HCT116 (cell line): ENCODE measurements around the gene ABCG5. TPM values are rescaled to one million over a fixed set of nuclear protein-coding genes. Genes with fewer than 3 reads are reported as not detected.

Experiments
- ATAC-seq: fragments of 200-7000 bp; cut with Tn5 transposase; 2 replicates; pipeline ENCODE4 v1.9.1; 2020; ENCODE audit warnings: mild to moderate bottlenecking, moderate library complexity
- BruUV-seq: library from RNA; stranded (reverse); fragments of 400-500 nt; replicated peaks from 2 replicates; lab custom pipeline; 2021; lab: Mats Ljungman, UMichigan
- CTCF ChIA-PET: fragments of 300-600 bp; sonication (Branson Sonifier 250); formaldehyde crosslinking; loops from one replicate; lab custom pipeline; 2021; ENCODE audit warnings: antibody characterized with exemption; lab: Charles Lee
- POLR2A ChIA-PET: fragments of 300-600, 350-600 bp; sonication (Branson Sonifier 250); formaldehyde crosslinking; loops from one replicate; lab custom pipeline; 2021; ENCODE audit warnings: antibody characterized with exemption; lab: Charles Lee
- RAD21 ChIA-PET, 2 experiments: fragments of 300-600 bp; sonication (Branson Sonifier 250); formaldehyde crosslinking; loops; one replicate each; lab custom pipeline; 2023; ENCODE audit warnings: low total read pairs in 2 of 2; ENCODE audit not compliant: uncharacterized antibody in 2 of 2, unreplicated experiment in 2 of 2, low non-redundant PET in 1 of 2; lab: Charles Lee
- DNase-seq: peaks from one replicate; pipeline ENCODE4 v3.0.0-alpha.2; 2010; ENCODE audit warnings: low read depth, low spot score
- H2AFZ ChIP-seq: fragments of 200-600 bp; shearing (Covaris generic), sonication (generic); 2 replicates; pipeline ENCODE4 v1.6.1; 2017; ENCODE audit warnings: low read depth, mixed run types, mixed read lengths, antibody characterized with exemption, low read length; ENCODE audit not compliant: poor library complexity, severe bottlenecking
- H3K27ac ChIP-seq: 2 replicates; pipeline ENCODE4 v1.5.1; 2012; ENCODE audit warnings: low read depth, low read length
- H3K27me3 ChIP-seq: fragments of 200-600 bp; sonication (generic); 2 replicates; pipeline ENCODE4 v1.6.1; 2016; ENCODE audit warnings: mixed run types, low read length, mixed read lengths; ENCODE audit not compliant: insufficient read depth
- H3K36me3 ChIP-seq, 2 experiments: fragments of 200-500 bp in 1 of 2; fragments of 200-600 bp in 1 of 2; sonication (Bioruptor generic) in 1 of 2; sonication (generic) in 1 of 2; 2 replicates each; pipeline versions ENCODE4 v1.5.1 to v1.6.1; 2014 to 2016; ENCODE audit warnings: low read length in 2 of 2, inconsistent platforms in 1 of 2, mixed read lengths in 1 of 2, mixed run types in 1 of 2; ENCODE audit not compliant: insufficient read depth in 2 of 2, control insufficient read depth in 1 of 2
- H3K4me1 ChIP-seq, 2 experiments: fragments of 200-600 bp in 1 of 2; sonication (generic) in 1 of 2; 2 replicates each; pipeline versions ENCODE4 v1.5.1 to v1.6.1; 2012 to 2017; ENCODE audit warnings: low read length in 2 of 2, inconsistent platforms in 1 of 2, mild to moderate bottlenecking in 1 of 2, mixed read lengths in 1 of 2, mixed run types in 1 of 2, moderate library complexity in 1 of 2; ENCODE audit not compliant: insufficient read depth in 2 of 2, control insufficient read depth in 1 of 2
- H3K4me2 ChIP-seq: fragments of 200-600 bp; sonication (generic); 2 replicates; pipeline ENCODE4 v1.6.1; 2017; ENCODE audit warnings: mixed run types, low read length, mixed read lengths
- H3K4me3 ChIP-seq, 2 experiments: fragments of 200-600 bp in 1 of 2; sonication (generic) in 1 of 2; replicated peaks in 1 of 2; 2 replicates each; pipeline ENCODE4 v1.5.1; 2011 to 2016; ENCODE audit warnings: low read length in 2 of 2, control low read depth in 1 of 2, low read depth in 1 of 2, mild to moderate bottlenecking in 1 of 2, mixed read lengths in 1 of 2, mixed run types in 1 of 2
- H3K79me2 ChIP-seq: fragments of 200-600 bp; sonication (generic); 2 replicates; pipeline ENCODE4 v1.6.1; 2017; ENCODE audit warnings: mild to moderate bottlenecking, mixed run types, low read length, moderate library complexity, mixed read lengths; ENCODE audit not compliant: insufficient read depth
- H3K9ac ChIP-seq: fragments of 200-600 bp; sonication (generic); 2 replicates; pipeline ENCODE4 v1.6.1; 2016; ENCODE audit warnings: low read length, mixed read lengths
- H3K9me2 ChIP-seq: fragments of 200-600 bp; sonication (generic), shearing (Covaris generic); 2 replicates; pipeline ENCODE4 v1.6.1; 2017; ENCODE audit warnings: mixed run types, mild to moderate bottlenecking, moderate library complexity; ENCODE audit not compliant: insufficient read depth
- H3K9me3 ChIP-seq, 2 experiments: fragments of 200-500 bp in 1 of 2; fragments of 200-600 bp in 1 of 2; sonication (Bioruptor generic) in 1 of 2; sonication (generic) in 1 of 2; 2 replicates each; pipeline ENCODE4 v1.6.1; 2014 to 2017; ENCODE audit warnings: low read length in 2 of 2, mixed read lengths in 2 of 2, inconsistent platforms in 1 of 2, low read depth in 1 of 2, mild to moderate bottlenecking in 1 of 2, mixed run types in 1 of 2, moderate library complexity in 1 of 2; ENCODE audit not compliant: control insufficient read depth in 1 of 2, insufficient read depth in 1 of 2
- H4K20me1 ChIP-seq: fragments of 200-600 bp; sonication (generic), shearing (Covaris generic); 2 replicates; pipeline ENCODE4 v1.6.1; 2017; ENCODE audit warnings: mixed run types, mild to moderate bottlenecking, moderate library complexity; ENCODE audit not compliant: insufficient read depth
- CBX3 ChIP-seq: IDR thresholded peaks from 2 replicates; pipeline ENCODE4 v1.6.1; 2012; ENCODE audit warnings: low read depth
- CTCF ChIP-seq, 3 experiments: fragments of 200-600 bp in 1 of 3; sonication (generic) in 1 of 3; IDR thresholded peaks in 2 of 3; conservative IDR thresholded peaks in 1 of 3; 2 replicates each; pipeline ENCODE4 v1.5.1; 2012 to 2017; ENCODE audit warnings: low read depth in 2 of 3, low read length in 2 of 3, antibody characterized with exemption in 1 of 3, borderline replicate concordance in 1 of 3, control low read depth in 1 of 3, mild to moderate bottlenecking in 1 of 3, mixed read lengths in 1 of 3, mixed run types in 1 of 3, moderate library complexity in 1 of 3; ENCODE audit not compliant: insufficient read depth in 1 of 3
- EGR1 ChIP-seq: IDR thresholded peaks from 2 replicates; pipeline ENCODE4 v1.6.1; 2012; ENCODE audit warnings: low read depth
- ELF1 ChIP-seq: IDR thresholded peaks from 2 replicates; pipeline ENCODE4 v1.6.1; 2012; ENCODE audit warnings: low read depth, borderline replicate concordance
- FOSL1 ChIP-seq: IDR thresholded peaks from 2 replicates; pipeline ENCODE4 v1.6.1; 2012; ENCODE audit warnings: low read depth
- POLR2A ChIP-seq: IDR thresholded peaks from 2 replicates; pipeline ENCODE4 v1.7.0; 2011; ENCODE audit warnings: borderline replicate concordance; ENCODE audit not compliant: insufficient read depth, insufficient read length; ENCODE audit errors: extremely low read depth
- POLR2AphosphoS5 ChIP-seq: IDR thresholded peaks from 2 replicates; pipeline ENCODE4 v1.6.1; 2011; ENCODE audit warnings: mild to moderate bottlenecking, low read depth, low read length, moderate library complexity
- RAD21 ChIP-seq: IDR thresholded peaks from 2 replicates; pipeline ENCODE4 v1.6.1; 2012; ENCODE audit warnings: low read depth, mild to moderate bottlenecking
- TCF7L2 ChIP-seq: IDR thresholded peaks from 2 replicates; pipeline ENCODE4 v1.7.0; 2011; ENCODE audit warnings: borderline replicate concordance, inconsistent platforms; ENCODE audit not compliant: insufficient read depth, insufficient read length; ENCODE audit errors: extremely low read depth
- ZBTB33 ChIP-seq: IDR thresholded peaks from 2 replicates; pipeline ENCODE4 v1.6.1; 2011; ENCODE audit warnings: mild to moderate bottlenecking, low read length, moderate library complexity; ENCODE audit not compliant: insufficient replicate concordance; ENCODE audit errors: extremely low read depth
- intact Hi-C: fragments of 100-400 bp; cut with micrococcal nuclease; formaldehyde crosslinking; loops from 2 replicates; pipeline ENCODE4 v1.10.0; 2022
- total RNA-seq: library from RNA; stranded (reverse); gene quantifications from one replicate; pipeline ENCODE4 v1.2.1, GENCODE V29; 2021; ENCODE audit not compliant: unreplicated experiment
- TF ChIP-seq, protein P1 (sequence below): IDR thresholded peaks from 2 replicates; pipeline ENCODE4 v1.6.1; 2012
- TF ChIP-seq, protein P2 (sequence below): IDR thresholded peaks from 2 replicates; pipeline ENCODE4 v1.6.1; 2012; ENCODE audit warnings: low read depth

The ABCG5 gene
- total RNA-seq, 1 experiment from 2014 or later, result not detected

- TF ChIP-seq TCF7L2 (no peak), CTCF (IDR thresholded peaks at IDR 0.05 in 2 of 3, conservative IDR thresholded peaks at IDR 0.05 in 1 of 3; ENCODE audit: borderline replicate concordance in 1 of 3, insufficient read depth in 1 of 3, low read depth in 2 of 3, low read length in 2 of 3) (no peak), POLR2AphosphoS5 (no peak), EGR1 (no peak)
- TF ChIP-seq, protein P1, sequence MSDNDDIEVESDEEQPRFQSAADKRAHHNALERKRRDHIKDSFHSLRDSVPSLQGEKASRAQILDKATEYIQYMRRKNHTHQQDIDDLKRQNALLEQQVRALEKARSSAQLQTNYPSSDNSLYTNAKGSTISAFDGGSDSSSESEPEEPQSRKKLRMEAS, result no peak
- H3K4me2 ChIP-seq, result no peak overlapping the region
- CTCF ChIA-PET, result no interaction called here
- no TSS peak for BruUV-seq
- H3K4me3 ChIP-seq, result no peak overlapping the region
- no peaks in the 10 kb centered on the region for H3K79me2 ChIP-seq
- 0 out of 4 replicates have a peak, but pooled peaks cover 0 to under 1% of the 10 kb centered on the region in 2 experiments for H3K4me1 ChIP-seq
- H3K36me3 ChIP-seq, result peaks cover 22 to 31% of the 10 kb centered on the region in 2 experiments
- RAD21 ChIA-PET, result no interaction called here
- H3K27ac ChIP-seq, result no peak overlapping the region
- H3K9ac ChIP-seq, result no peak overlapping the region
- no peaks in the 10 kb centered on the region for H3K9me3 ChIP-seq
- H3K27me3 ChIP-seq, result no peaks in the 10 kb centered on the region
- H4K20me1 ChIP-seq, result 0 out of 2 replicates have a peak, but pooled peaks cover 6% of the 10 kb centered on the region
- H3K9me2 ChIP-seq, result no peaks in the 10 kb centered on the region
- intact Hi-C loops, result no loop called here
- ATAC-seq (no peak), DNase-seq (no peak)
- POLR2A ChIA-PET, result no interaction called here
- no peak overlapping the region for H2AFZ ChIP-seq
Measured at GRCh38 chr2:43884689-43885088, 46.0 kb upstream of the ABCG5 start.

DNA sequence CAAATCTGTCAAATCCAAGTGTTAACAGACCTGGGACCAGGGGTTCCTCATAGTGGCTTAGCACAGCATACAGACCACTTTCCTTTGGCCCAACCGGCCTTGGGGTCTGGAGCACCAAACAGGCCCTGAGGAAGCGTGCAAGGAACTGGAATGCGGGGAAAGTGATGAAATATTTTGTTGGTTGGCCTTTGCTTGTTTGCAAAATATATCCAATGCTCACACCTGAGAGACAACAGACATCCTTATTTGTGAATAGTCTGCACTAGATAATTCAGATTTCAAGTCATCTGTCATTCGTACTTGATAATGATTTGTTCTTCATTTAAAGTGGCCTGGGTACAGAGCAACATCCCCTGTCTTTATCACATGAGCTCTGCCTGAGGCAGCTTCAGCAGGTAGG, 43.7 kb upstream of the ABCG5 start:
- no TSS peak for BruUV-seq
- ATAC-seq (no peak), DNase-seq (no peak)
- ChIA-PET CTCF (no interaction called here), POLR2A (no interaction called here), RAD21 (no interaction called here)
- H3K9me2 ChIP-seq, result no peaks in the 10 kb centered on the region
- H3K36me3 ChIP-seq, result peaks cover 2 to 13% of the 10 kb centered on the region in 2 experiments; a peak in 3 of 4 replicates
- no peak overlapping the region for H3K27ac ChIP-seq
- no peaks in the 10 kb centered on the region for H3K27me3 ChIP-seq
- H3K9ac ChIP-seq, result no peak overlapping the region
- H3K4me2 ChIP-seq, result no peak overlapping the region
- intact Hi-C loops, result no loop called here
- H3K4me1 ChIP-seq, result 0 out of 4 replicates have a peak, but pooled peaks cover 0 to 6% of the 10 kb centered on the region in 2 experiments
- H4K20me1 ChIP-seq, result no peaks in the 10 kb centered on the region
- H2AFZ ChIP-seq, result no peak overlapping the region
- no peak overlapping the region for H3K4me3 ChIP-seq
- H3K9me3 ChIP-seq, result no peaks in the 10 kb centered on the region
- no peaks in the 10 kb centered on the region for H3K79me2 ChIP-seq
- TF ChIP-seq CBX3 (no peak), RAD21 (no peak), ELF1 (no peak), FOSL1 (no peak), ZBTB33 (no peak), POLR2A (no peak)
- TF ChIP-seq, protein P2, sequence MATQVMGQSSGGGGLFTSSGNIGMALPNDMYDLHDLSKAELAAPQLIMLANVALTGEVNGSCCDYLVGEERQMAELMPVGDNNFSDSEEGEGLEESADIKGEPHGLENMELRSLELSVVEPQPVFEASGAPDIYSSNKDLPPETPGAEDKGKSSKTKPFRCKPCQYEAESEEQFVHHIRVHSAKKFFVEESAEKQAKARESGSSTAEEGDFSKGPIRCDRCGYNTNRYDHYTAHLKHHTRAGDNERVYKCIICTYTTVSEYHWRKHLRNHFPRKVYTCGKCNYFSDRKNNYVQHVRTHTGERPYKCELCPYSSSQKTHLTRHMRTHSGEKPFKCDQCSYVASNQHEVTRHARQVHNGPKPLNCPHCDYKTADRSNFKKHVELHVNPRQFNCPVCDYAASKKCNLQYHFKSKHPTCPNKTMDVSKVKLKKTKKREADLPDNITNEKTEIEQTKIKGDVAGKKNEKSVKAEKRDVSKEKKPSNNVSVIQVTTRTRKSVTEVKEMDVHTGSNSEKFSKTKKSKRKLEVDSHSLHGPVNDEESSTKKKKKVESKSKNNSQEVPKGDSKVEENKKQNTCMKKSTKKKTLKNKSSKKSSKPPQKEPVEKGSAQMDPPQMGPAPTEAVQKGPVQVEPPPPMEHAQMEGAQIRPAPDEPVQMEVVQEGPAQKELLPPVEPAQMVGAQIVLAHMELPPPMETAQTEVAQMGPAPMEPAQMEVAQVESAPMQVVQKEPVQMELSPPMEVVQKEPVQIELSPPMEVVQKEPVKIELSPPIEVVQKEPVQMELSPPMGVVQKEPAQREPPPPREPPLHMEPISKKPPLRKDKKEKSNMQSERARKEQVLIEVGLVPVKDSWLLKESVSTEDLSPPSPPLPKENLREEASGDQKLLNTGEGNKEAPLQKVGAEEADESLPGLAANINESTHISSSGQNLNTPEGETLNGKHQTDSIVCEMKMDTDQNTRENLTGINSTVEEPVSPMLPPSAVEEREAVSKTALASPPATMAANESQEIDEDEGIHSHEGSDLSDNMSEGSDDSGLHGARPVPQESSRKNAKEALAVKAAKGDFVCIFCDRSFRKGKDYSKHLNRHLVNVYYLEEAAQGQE, result no peak
